LNCaP clone FGC (cell line): ENCODE results near the gene EIF4B.

Experiments used
- DNase-seq: peaks from one replicate; pipeline ENCODE4 v3.0.0-alpha.2; 2011; ENCODE audit warnings: low read depth
- H3K4me3 ChIP-seq: 2 replicates; pipeline ENCODE4 v1.5.1; 2011; ENCODE audit warnings: mild to moderate bottlenecking, low read depth, low read length, control low read depth
- TF ChIP-seq, protein P1 (sequence below): IDR thresholded peaks from 2 replicates; pipeline ENCODE4 v1.5.1; 2012; ENCODE audit warnings: mild to moderate bottlenecking; ENCODE audit not compliant: control insufficient read depth, insufficient read depth; ENCODE audit errors: extremely low read depth

EIF4B gene

DNA sequence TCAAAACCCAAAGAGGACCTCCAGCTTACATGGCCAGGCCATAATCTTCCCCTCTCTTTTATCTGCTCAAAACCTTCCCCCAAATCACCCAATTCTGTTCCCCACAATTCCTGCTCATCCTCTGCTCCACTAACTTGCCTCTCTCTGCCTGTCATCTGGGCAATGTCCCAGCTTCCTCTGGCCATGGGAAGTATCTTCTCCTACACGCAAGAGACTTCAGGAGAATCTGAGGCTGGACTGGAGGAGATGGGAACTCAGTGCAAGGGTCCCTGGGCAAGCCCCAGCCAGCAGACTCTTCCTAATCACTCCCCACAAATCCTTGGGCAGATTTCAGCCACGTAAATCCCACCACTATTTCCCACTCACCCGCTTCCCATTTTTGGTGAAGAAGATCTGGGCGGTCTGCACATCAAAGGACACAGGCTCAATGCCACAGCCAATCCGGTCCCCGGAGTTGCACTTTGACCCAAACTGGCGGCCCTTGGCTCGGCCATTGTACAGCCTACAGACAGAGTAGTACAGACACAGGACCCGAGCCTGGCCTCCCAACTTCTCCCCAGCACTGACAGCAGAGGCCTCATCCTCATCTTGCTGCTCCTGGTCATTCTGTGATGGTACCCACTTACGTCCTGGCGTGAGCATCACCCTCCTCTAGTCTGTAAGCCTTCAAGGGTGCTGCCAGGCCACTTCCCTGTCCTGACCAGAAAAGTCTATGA, 68.2 kb downstream of the EIF4B start:
- no peak for DNase-seq
- TF ChIP-seq, protein P1, sequence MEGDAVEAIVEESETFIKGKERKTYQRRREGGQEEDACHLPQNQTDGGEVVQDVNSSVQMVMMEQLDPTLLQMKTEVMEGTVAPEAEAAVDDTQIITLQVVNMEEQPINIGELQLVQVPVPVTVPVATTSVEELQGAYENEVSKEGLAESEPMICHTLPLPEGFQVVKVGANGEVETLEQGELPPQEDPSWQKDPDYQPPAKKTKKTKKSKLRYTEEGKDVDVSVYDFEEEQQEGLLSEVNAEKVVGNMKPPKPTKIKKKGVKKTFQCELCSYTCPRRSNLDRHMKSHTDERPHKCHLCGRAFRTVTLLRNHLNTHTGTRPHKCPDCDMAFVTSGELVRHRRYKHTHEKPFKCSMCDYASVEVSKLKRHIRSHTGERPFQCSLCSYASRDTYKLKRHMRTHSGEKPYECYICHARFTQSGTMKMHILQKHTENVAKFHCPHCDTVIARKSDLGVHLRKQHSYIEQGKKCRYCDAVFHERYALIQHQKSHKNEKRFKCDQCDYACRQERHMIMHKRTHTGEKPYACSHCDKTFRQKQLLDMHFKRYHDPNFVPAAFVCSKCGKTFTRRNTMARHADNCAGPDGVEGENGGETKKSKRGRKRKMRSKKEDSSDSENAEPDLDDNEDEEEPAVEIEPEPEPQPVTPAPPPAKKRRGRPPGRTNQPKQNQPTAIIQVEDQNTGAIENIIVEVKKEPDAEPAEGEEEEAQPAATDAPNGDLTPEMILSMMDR, result no peak
- no peak overlapping the region for H3K4me3 ChIP-seq

DNA sequence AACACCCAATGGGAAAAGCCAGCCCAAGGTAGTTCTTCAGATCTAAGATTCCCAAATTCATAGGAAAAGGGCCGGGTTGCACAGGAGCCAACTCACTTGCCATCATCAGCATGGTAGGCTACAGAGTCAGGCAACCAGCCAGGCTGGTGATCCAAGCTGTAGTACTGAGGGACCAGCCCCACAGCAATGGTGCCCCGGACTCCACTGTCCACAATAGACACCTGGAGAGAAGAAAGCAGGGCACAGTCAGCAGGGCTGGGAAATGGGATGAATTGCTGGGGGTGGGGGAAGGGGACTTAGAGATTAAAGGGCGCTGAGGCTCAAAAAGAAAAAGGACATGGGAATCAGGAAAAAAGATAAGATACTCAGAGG, 68.7 kb downstream of the EIF4B start:
- DNase-seq, result no peak
- H3K4me3 ChIP-seq, result no peak overlapping the region
- TF ChIP-seq, protein P1, result no peak

DNA sequence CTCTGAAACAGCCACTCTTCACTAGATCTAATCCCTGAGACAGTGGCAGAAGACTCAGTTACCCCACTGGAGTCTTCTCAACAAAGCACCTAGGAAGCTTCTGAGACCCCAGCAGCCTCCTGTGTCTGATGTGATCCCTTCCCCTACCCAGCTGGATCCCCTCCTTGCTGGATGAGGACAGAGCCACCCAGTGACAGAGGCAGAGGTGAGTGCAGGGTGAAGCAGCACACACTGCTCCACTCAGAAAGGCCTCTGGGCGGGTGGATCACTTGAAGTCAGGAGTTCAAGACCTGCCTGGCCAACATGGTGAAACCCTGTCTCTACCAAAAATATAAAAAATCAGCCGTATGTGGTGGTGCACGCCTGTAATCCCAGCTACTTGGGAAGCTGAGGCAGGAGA, 70.2 kb downstream of the EIF4B start:
- TF ChIP-seq, protein P1, result no peak
- H3K4me3 ChIP-seq, result no peak overlapping the region
- no peak for DNase-seq

DNA sequence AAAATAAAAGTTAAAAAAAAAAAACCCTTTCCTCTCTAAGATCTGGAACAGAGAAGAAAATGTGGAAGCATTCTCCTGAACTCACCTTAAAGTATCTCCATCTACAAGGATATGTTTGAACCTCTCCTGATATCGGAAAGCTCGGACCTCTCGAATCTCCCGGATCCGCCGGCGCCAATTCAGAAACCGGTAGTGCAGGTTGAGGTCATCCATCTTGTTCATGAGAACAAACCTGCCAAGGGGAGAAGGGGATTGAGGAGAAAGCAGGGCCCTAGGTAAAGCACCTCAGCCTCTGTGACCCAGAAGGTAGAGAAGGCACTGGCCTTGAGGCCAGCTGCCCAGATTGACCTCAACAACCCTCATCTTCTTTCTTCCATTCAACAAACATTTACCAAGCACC, 70.8 kb downstream of the EIF4B start:
- DNase-seq, result no peak

DNA sequence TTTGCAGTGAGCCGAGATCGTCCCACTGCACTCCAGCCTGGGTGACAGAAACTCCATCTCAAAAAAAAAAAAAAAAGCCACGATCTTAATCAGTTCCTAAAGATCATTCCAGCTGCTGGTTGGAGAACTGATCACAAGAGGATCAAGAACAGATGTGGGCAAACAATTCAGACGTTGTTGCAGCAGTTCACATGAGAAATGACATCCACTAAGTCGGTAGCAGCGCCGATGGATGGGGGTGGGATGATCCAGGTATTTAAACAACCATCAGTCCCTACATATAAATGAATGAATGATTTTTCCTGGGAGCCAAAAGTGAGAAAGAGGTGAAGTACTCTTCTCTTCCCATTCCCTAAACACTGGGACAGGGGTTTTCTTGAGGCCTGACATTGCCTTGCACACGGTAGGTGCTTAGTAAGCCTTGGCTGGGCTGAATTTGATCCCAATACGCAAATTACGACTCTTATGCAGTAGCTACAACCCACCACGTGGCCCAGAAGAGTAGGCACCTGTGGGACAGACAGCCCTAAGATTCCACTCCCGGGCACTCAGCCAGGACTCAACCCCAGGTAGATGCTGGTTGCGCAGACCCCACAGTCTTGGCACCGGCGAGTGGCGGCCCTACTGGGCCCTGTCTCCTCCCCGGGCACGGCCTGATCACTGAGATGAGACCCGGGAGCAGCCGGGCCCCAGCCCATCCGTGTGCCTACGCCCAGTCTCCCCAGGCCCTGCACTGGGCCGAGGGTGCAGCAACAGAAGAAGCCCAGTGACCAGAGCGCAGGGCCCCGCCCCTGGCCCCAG, 72.4 kb downstream of the EIF4B start:
- TF ChIP-seq, protein P1, result no peak
- DNase-seq, result no peak

More for the DNA sequence above, 70.8 kb downstream of the EIF4B start:
- TF ChIP-seq, protein P1, result no peak
- H3K4me3 ChIP-seq, result no peak overlapping the region

DNA sequence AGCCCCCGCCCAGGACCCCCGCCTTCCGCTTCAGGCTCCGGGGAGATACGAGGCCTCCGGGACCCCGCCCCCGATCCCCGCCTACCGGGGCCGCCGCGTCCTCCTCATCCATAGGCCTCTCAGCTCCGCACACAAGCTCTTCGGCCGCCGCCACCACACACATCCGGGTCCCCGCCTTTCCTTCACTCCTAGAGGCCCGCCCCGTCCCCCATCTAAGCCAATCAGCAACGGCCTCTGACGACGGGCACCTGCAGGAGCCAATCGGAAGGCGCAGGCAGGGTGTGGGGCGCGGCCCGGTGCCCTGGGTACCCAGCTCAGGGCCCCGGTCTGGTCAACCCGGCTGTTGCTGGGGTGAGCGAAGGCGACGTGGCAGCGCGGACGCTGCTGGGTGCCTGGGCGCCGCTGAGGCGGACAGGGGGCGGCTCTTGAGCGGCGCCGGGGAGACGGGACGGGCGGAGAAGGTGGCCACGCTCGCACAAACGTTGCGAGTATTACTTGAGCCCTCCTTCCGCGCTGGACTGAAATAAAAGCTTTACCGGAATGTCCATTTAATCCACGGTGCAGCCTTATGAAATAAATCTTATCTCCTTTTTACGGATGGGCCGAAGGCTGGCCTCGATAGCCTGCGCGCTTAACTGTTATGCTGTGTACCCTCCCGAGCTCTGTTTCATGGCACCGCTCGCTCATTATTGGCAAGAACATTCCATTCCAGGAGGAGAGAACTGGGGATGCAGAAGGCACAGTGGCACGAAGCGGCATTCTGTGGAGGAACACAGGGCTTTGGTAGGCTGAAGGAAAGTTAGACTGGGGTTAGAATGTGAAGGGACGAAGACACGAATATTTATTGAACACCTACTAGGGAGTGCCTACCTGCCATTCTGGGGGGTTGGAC, 73.2 kb downstream of the EIF4B start, which contains the start of gene SPRYD3:
SPRYD3 (minus strand) TSS at position 165 of the 892 bp plus-strand sequence; CDS start at position 108, 57 bp downstream.
- TF ChIP-seq, protein P1, result no peak
- DNase-seq, result peak; percentile 81

More for the DNA sequence above, 72.4 kb downstream of the EIF4B start:
- H3K4me3 ChIP-seq, result peak overlapping the region; percentile 64

More for the DNA sequence above, 73.2 kb downstream of the EIF4B start, which contains the start of gene SPRYD3:
- peak within 1 kb of the TSS; percentile 64 for H3K4me3 ChIP-seq
